Endothelial cell of umbilical vein (primary cell): ENCODE data around the gene ASXL1.

Experiments
- CTCF ChIP-seq, 2 donors: IDR thresholded peaks; 1 replicate in 1 of 2; 2 replicates in 1 of 2; pipeline ENCODE4 v1.5.1; 2011; ENCODE audit warnings: low read length in 2 of 2, mild to moderate bottlenecking in 2 of 2, moderate library complexity in 2 of 2, control low read depth in 1 of 2, inconsistent platforms in 1 of 2, low read depth in 1 of 2; ENCODE audit not compliant: insufficient read depth in 1 of 2; ENCODE audit errors: extremely low read depth in 1 of 2
- EZH2 ChIP-seq: IDR thresholded peaks from 2 replicates; pipeline ENCODE4 v1.6.1; 2012; ENCODE audit warnings: borderline replicate concordance, low read depth, mild to moderate bottlenecking, moderate library complexity, low read length, inconsistent platforms; ENCODE audit not compliant: severe bottlenecking
- FOS ChIP-seq: IDR thresholded peaks from 2 replicates; pipeline ENCODE4 v1.6.1; 2011; ENCODE audit warnings: mild to moderate bottlenecking, low read length, moderate library complexity, borderline replicate concordance; ENCODE audit not compliant: insufficient read depth
- JUN ChIP-seq: IDR thresholded peaks from 2 replicates; pipeline ENCODE4 v1.6.1; 2011; ENCODE audit warnings: borderline replicate concordance, low read depth; ENCODE audit not compliant: insufficient read length, insufficient read depth
- MYC ChIP-seq: IDR thresholded peaks from one replicate; pipeline ENCODE4 v1.6.1; 2011; ENCODE audit warnings: mild to moderate bottlenecking, low read depth, low read length
- POLR2A ChIP-seq: IDR thresholded peaks from 2 replicates; pipeline ENCODE4 v1.6.1; 2012; ENCODE audit warnings: low read depth, mild to moderate bottlenecking, control low read depth, low read length
- POLR2AphosphoS5 ChIP-seq: IDR thresholded peaks from 2 replicates; pipeline ENCODE4 v1.6.1; 2012; ENCODE audit warnings: low read depth, mild to moderate bottlenecking, control low read depth, low read length, moderate library complexity; ENCODE audit not compliant: insufficient read depth

GRCh38 chr20:32480371-32481241 lies 122.5 kb downstream of the ASXL1 start:
- TF ChIP-seq CTCF (IDR thresholded peaks at IDR 0.05; ENCODE audit: extremely low read depth in 1 of 2, insufficient read depth in 1 of 2, low read depth in 1 of 2, low read length in 2 of 2) (no peak), JUN (no peak), POLR2A (no peak), POLR2AphosphoS5 (no peak), EZH2 (no peak), MYC (no peak), FOS (no peak)
